Measurements from ENCODE around the gene AP3S1. TPM values are rescaled to one million over a fixed set of nuclear protein-coding genes. Genes with fewer than 3 reads are reported as not detected.
"Not testable (repeated sequence)": the region's sequence is repeated elsewhere in the genome, so short reads cannot be mapped to it uniquely, and the experiment has no call there.

Gene AP3S1
- total RNA-seq, 1 donor from 2014 or later: 49.1 TPM

- intact Hi-C loops (cut with DNase I); DNase-seq; ATAC-seq (ENCODE audit: poor library complexity): not testable (repeated sequence)
Observed at GRCh38 chr5:115913623-115914400, 72.1 kb downstream of the AP3S1 start.

- no peak for ATAC-seq (ENCODE audit: poor library complexity)
- intact Hi-C loops (cut with DNase I): no loop called here
- no peak for DNase-seq
Observed at GRCh38 chr5:115920171-115920725, 78.5 kb downstream of the AP3S1 start.

GRCh38 chr5:115928578-115929407 is 87.1 kb downstream of the AP3S1 start:
- ATAC-seq (ENCODE audit: poor library complexity); intact Hi-C loops (cut with DNase I): not testable (repeated sequence)

GRCh38 chr5:115930171-115930570 is 88.4 kb downstream of the AP3S1 start:
- ATAC-seq (ENCODE audit: poor library complexity); intact Hi-C loops (cut with DNase I); DNase-seq: not testable (repeated sequence)

More at GRCh38 chr5:115928578-115929407, 87.1 kb downstream of the AP3S1 start:
- not testable (repeated sequence) for DNase-seq

GRCh38 chr5:115930630-115931337 is 89.0 kb downstream of the AP3S1 start:
- ATAC-seq (ENCODE audit: poor library complexity) (no peak), DNase-seq (no peak)
- intact Hi-C loops (cut with DNase I): no loop called here

GRCh38 chr5:115932991-115933390 is 91.3 kb downstream of the AP3S1 start:
- intact Hi-C loops (cut with DNase I): no loop called here
- no peak for DNase-seq
- ATAC-seq (ENCODE audit: poor library complexity): no peak

- ATAC-seq (ENCODE audit: poor library complexity): no peak
- DNase-seq: no peak
- intact Hi-C loops (cut with DNase I): no loop called here
Observed at GRCh38 chr5:115934388-115934974, 92.7 kb downstream of the AP3S1 start.

- intact Hi-C loops (cut with DNase I): no loop called here
- DNase-seq (no peak), ATAC-seq (ENCODE audit: poor library complexity) (no peak)
Observed at GRCh38 chr5:115936031-115936430, 94.3 kb downstream of the AP3S1 start.

GRCh38 chr5:115939059-115939458 is 97.3 kb downstream of the AP3S1 start:
- no peak for ATAC-seq (ENCODE audit: poor library complexity)
- intact Hi-C loops (cut with DNase I): no loop called here

GRCh38 chr5:115940080-115940810 is 98.5 kb downstream of the AP3S1 start:
- peak; percentile 90 for ATAC-seq (ENCODE audit: poor library complexity)

More at GRCh38 chr5:115939059-115939458, 97.3 kb downstream of the AP3S1 start:
- no peak for DNase-seq

GRCh38 chr5:115941051-115941675 is 99.4 kb downstream of the AP3S1 start:
- intact Hi-C loops (cut with DNase I): no loop called here
- ATAC-seq (ENCODE audit: poor library complexity): no peak
- DNase-seq: no peak

More at GRCh38 chr5:115940080-115940810, 98.5 kb downstream of the AP3S1 start:
- intact Hi-C loops (cut with DNase I): no loop called here
- DNase-seq: no peak

GRCh38 chr5:115944501-115944900 is 102.8 kb downstream of the AP3S1 start:
- intact Hi-C loops (cut with DNase I): no loop called here
- ATAC-seq (ENCODE audit: poor library complexity): no peak
- no peak for DNase-seq

GRCh38 chr5:115946655-115947054 is 104.9 kb downstream of the AP3S1 start:
- DNase-seq: no peak
- ATAC-seq (ENCODE audit: poor library complexity): no peak
- intact Hi-C loops (cut with DNase I): no loop called here

- intact Hi-C loops (cut with DNase I): no loop called here
- no peak for DNase-seq
- no peak for ATAC-seq (ENCODE audit: poor library complexity)
Observed at GRCh38 chr5:115947260-115947659, 105.5 kb downstream of the AP3S1 start.

GRCh38 chr5:115948091-115948534 is 106.4 kb downstream of the AP3S1 start:
- intact Hi-C loops (cut with DNase I): no loop called here
- ATAC-seq (ENCODE audit: poor library complexity) (peak; percentile 83), DNase-seq (no peak)

- intact Hi-C loops (cut with DNase I): no loop called here
- no peak for ATAC-seq (ENCODE audit: poor library complexity)
- no peak for DNase-seq
Observed at GRCh38 chr5:115949096-115949495, 107.4 kb downstream of the AP3S1 start.

GRCh38 chr5:115952588-115952987 is 110.9 kb downstream of the AP3S1 start:
- ATAC-seq (ENCODE audit: poor library complexity) (no peak), DNase-seq (no peak)
- intact Hi-C loops (cut with DNase I): no loop called here

All from Right ventricle myocardium superior (tissue), 1 donor.